NT2/D1 (cell line): ENCODE data around the gene PTPRN2.

Experiments used
- SUZ12 ChIP-seq: IDR thresholded peaks from 2 replicates; pipeline ENCODE4 v1.6.1; 2011; ENCODE audit not compliant: insufficient read length, insufficient read depth; ENCODE audit errors: extremely low read depth
- YY1 ChIP-seq: IDR thresholded peaks from 2 replicates; pipeline ENCODE4 v1.6.1; 2011; ENCODE audit not compliant: insufficient read length, insufficient read depth
- ZNF274 ChIP-seq: IDR thresholded peaks from 2 replicates; pipeline ENCODE4 v1.6.1; 2011; ENCODE audit warnings: mild to moderate bottlenecking, low read depth, low read length

- TF ChIP-seq SUZ12 (no peak), YY1 (no peak), ZNF274 (no peak)
Observed at GRCh38 chr7:157667731-157668130, 919.9 kb downstream of the PTPRN2 start.
